BLaER1 (cell line): ENCODE data around the gene CYP4B1.

ENCODE experiments used
- H3K27ac ChIP-seq: shearing (Covaris generic); formaldehyde crosslinking; 2 replicates; pipeline ENCODE4 v1.8.1; 2022
- H3K27me3 ChIP-seq: shearing (Covaris generic); formaldehyde crosslinking; 2 replicates; pipeline ENCODE4 v1.8.1; 2022
- H3K36me3 ChIP-seq: shearing (Covaris generic); formaldehyde crosslinking; 2 replicates; pipeline ENCODE4 v1.8.1; 2022
- H3K4me1 ChIP-seq: shearing (Covaris generic); formaldehyde crosslinking; 2 replicates; pipeline ENCODE4 v1.8.1; 2022
- H3K4me2 ChIP-seq: shearing (Covaris generic); formaldehyde crosslinking; 2 replicates; pipeline ENCODE4 v1.8.1; 2022
- H3K4me3 ChIP-seq: shearing (Covaris generic); formaldehyde crosslinking; 2 replicates; pipeline ENCODE4 v1.8.1; 2022
- H3K9ac ChIP-seq: shearing (Covaris generic); formaldehyde crosslinking; 2 replicates; pipeline ENCODE4 v1.8.1; 2022
- H3K9me3 ChIP-seq: shearing (Covaris generic); formaldehyde crosslinking; 2 replicates; pipeline ENCODE4 v1.8.1; 2022
- H4K20me1 ChIP-seq: shearing (Covaris generic); formaldehyde crosslinking; 2 replicates; pipeline ENCODE4 v1.8.1; 2022
- Cebpa-rat ChIP-seq: shearing (Covaris generic); IDR thresholded peaks from 2 replicates; pipeline ENCODE4 v1.8.1; 2022

CYP4B1 gene

DNA sequence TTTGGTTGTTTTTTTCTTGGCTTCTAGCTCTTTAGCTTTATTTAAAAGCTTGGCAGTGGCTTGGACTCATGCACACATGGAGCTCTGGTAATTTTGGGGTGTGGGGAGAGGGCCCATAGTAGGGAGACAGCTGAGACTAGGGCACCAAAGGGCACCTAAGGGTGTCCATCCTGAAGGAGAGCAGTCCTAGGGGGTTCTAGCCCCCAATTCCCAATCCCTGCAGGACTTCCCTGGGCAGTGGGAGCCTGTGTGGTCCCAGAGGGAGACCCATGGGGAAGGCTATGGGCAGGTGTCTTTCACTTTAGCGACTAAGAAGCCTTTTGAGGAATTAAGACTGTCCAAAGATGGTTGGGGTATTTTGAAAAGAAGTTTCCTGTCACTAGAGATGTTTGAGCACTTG, 6.9 kb downstream of the CYP4B1 start:
- Histone ChIP-seq H3K9me3 (peaks cover 6% of the 10 kb centered on the region), H3K36me3 (no peaks in the 10 kb centered on the region), H3K27ac (no peak overlapping the region), H3K9ac (no peak overlapping the region), H3K4me3 (no peak overlapping the region), H4K20me1 (no peaks in the 10 kb centered on the region), H3K4me1 (peaks cover 15% of the 10 kb centered on the region), H3K27me3 (no peaks in the 10 kb centered on the region), H3K4me2 (no peak overlapping the region)
- TF ChIP-seq Cebpa-rat, result no peak

DNA sequence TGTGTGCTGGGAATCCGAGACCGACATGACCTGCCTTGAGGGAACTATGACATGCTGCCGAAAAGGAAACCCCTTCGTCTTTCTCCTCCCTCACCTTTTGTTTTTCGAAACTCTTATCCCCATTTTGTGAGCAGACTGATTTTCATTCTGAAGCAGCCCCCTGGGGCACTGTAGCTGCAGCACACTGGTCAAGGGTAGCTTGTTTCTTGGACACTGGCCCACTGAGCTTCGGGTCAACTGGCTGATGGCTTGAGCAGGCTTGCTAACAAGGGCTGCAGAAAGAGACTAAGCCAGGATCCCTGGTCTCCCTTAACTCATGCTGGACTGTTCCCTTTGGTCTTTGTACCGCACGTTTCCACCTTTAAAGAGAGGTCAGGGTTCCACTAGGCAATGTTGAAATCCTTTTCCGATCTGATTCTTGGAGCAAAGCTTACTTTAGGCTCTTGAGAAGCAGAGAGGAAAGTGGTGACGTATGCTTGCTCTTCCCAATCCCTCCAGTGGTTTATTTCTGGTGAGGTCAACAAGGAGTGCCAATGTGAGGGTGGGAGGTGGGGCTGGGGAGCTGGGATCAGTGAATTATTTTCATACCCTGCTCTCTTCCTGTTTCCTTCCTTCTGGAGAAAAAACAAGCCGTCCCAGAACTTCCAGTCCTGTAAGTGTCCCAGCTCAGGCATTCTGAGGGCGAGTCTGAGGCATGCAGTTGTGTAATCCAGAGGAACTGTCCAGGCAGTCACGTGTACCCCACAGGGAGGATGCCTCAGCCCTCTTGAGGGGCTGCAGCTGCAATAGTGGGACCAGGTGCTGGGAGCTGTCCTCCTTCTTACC, 7.6 kb downstream of the CYP4B1 start:
- no peaks in the 10 kb centered on the region for H4K20me1 ChIP-seq
- H3K4me1 ChIP-seq, result peaks cover 17% of the 10 kb centered on the region
- H3K36me3 ChIP-seq, result no peaks in the 10 kb centered on the region
- H3K4me3 ChIP-seq, result no peak overlapping the region
- no peaks in the 10 kb centered on the region for H3K27me3 ChIP-seq
- peak overlapping the region; percentile 43; the same call in 1 of the 2 replicates for H3K4me2 ChIP-seq
- peaks cover 6% of the 10 kb centered on the region for H3K9me3 ChIP-seq
- no peak overlapping the region for H3K27ac ChIP-seq
- 0 out of 2 replicates have a peak, but pooled peaks have one; percentile 25 for TF ChIP-seq Cebpa-rat
- no peak overlapping the region for H3K9ac ChIP-seq

DNA sequence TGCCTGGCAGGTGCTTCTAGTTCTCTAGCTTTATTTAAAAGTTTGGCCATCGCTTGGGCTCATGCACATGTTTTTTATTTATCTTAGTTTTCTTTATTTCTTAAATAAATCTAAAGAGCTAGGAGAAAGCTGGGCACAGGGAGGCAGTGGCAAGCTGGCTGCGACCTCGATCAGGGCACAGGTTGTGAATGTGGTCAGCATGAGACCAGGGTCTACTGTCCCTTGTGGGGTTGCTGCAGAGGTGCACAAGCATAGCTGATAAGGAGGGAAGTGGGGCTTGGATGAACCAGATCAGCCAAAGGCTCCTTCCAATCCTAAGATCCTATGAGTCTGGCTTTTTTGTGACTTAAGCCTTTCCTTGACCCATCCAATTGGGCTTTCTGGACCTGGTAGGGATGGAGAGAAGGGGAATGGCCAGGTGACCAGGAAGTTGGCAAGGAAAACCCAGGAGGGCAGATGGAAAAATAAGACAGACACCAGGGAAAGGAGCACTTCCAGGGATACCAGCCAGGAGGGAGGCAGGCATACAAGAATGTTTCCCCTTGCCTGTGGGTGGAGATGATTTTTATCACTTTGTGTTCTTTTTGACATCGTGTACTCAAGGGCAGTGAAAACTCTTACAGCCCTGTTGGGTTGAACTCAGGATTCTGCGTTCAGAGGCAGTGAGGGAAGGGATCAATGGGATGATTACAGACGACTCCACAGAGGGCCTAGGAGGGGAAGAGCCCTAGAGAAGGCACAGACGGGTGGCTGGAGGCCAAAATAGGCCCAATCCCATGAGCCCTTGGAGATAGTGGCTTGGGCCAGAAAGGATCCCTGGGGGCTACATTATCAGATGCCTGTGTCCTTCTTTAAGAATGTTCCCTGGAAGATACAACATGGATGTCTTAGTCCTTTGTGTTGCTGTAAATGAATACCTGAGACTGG, 8.5 kb downstream of the CYP4B1 start:
- H3K9ac ChIP-seq, result no peak overlapping the region
- peaks cover 26% of the 10 kb centered on the region for H3K4me1 ChIP-seq
- peak overlapping the region; percentile 43; the same call in 1 of the 2 replicates for H3K4me2 ChIP-seq
- no peaks in the 10 kb centered on the region for H3K36me3 ChIP-seq
- peaks cover 6% of the 10 kb centered on the region for H3K9me3 ChIP-seq
- no peak overlapping the region for H3K27ac ChIP-seq
- H4K20me1 ChIP-seq, result no peaks in the 10 kb centered on the region
- H3K4me3 ChIP-seq, result no peak overlapping the region
- no peaks in the 10 kb centered on the region for H3K27me3 ChIP-seq
- TF ChIP-seq Cebpa-rat, result no peak

DNA sequence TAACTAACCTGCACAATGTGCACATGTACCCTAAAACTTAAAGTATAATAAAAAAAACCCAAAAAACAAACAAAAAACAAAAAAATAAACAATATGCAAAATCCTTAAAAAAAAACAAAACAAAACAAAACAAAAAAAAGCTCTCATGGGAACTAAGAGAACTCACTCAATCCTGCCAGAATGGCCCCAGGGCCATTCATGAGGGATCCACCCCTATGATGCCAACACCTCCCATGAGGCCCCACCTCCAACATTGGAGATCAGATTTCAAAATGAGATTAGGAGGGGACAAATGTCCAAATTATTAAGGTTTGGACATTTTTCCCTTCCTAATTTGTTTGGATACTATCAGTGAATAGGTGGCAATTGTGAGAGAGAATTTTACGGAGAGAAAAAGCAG, 10.2 kb downstream of the CYP4B1 start:
- no peak overlapping the region for H3K4me3 ChIP-seq
- H4K20me1 ChIP-seq, result no peaks in the 10 kb centered on the region
- TF ChIP-seq Cebpa-rat, result no peak
- no peaks in the 10 kb centered on the region for H3K27me3 ChIP-seq
- no peak overlapping the region for H3K4me2 ChIP-seq
- H3K9ac ChIP-seq, result no peak overlapping the region
- H3K27ac ChIP-seq, result no peak overlapping the region
- peaks cover 35% of the 10 kb centered on the region for H3K4me1 ChIP-seq
- H3K9me3 ChIP-seq, result peaks cover 6% of the 10 kb centered on the region
- H3K36me3 ChIP-seq, result no peaks in the 10 kb centered on the region

DNA sequence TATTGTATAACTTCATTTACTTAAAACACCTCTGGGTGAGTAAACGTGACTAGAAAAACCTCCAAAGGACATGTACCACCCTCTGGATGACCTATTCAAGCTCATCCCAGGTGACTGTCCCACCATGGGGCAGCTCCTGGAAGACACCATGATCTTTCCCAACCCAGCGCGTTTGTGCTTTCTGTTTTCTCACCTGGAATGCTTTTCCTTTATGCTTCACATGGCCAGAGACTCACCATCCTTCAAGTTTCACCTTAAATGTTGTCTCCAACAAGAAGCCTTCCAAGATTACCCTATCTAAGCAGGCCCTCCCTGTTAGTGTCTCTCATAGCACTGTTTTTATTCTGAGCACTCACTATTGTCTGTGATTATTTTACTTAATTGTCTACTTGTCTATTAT, 11.1 kb downstream of the CYP4B1 start:
- Histone ChIP-seq H3K4me1 (peaks cover 35% of the 10 kb centered on the region), H3K4me3 (no peak overlapping the region), H3K9ac (no peak overlapping the region), H3K9me3 (peaks cover 6% of the 10 kb centered on the region), H4K20me1 (no peaks in the 10 kb centered on the region), H3K36me3 (no peaks in the 10 kb centered on the region), H3K27me3 (no peaks in the 10 kb centered on the region), H3K4me2 (no peak overlapping the region), H3K27ac (no peak overlapping the region)
- TF ChIP-seq Cebpa-rat, result no peak

DNA sequence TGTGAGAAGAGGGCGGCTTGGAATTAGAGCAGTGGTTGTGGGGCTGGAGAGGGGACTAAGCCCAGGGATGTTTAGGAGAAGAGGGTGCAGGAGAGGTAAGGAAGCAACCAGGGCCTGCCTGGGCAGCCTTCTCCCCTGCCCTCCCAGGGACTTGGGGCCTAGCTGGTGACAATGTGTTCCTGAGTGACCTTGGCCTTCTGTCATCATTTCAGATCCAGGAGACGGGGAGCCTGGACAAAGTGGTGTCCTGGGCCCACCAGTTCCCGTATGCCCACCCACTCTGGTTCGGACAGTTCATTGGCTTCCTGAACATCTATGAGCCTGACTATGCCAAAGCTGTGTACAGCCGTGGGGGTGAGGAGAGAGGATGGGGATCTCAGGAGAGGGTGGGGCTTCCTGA, 11.8 kb downstream of the CYP4B1 start:
- H3K27ac ChIP-seq, result no peak overlapping the region
- H3K4me3 ChIP-seq, result no peak overlapping the region
- peaks cover 6% of the 10 kb centered on the region for H3K9me3 ChIP-seq
- H3K36me3 ChIP-seq, result no peaks in the 10 kb centered on the region
- H3K27me3 ChIP-seq, result no peaks in the 10 kb centered on the region
- H3K4me1 ChIP-seq, result peaks cover 35% of the 10 kb centered on the region
- no peak for TF ChIP-seq Cebpa-rat
- H4K20me1 ChIP-seq, result no peaks in the 10 kb centered on the region
- no peak overlapping the region for H3K9ac ChIP-seq
- no peak overlapping the region for H3K4me2 ChIP-seq

DNA sequence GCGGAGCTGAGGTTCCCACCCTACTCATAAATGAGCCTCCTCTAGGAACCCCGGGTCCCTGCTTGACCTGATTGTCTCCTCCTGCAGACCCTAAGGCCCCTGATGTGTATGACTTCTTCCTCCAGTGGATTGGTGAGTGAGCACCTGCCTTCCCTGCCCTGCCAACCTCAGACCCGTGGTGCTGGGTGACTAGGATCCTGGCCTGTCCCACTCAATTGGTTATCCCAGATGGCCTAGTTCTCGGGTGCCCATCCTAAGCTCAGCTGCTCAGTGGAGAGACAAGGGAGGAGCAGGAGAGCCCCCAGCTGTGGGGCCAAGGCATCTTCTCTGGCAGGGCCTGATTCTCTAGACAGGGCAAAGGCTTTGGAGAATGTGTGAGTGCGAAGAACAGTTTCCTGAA, 12.2 kb downstream of the CYP4B1 start:
- Histone ChIP-seq H3K9me3 (peaks cover 6% of the 10 kb centered on the region), H3K36me3 (no peaks in the 10 kb centered on the region), H3K4me3 (no peak overlapping the region), H3K9ac (no peak overlapping the region), H3K4me2 (no peak overlapping the region), H3K27me3 (no peaks in the 10 kb centered on the region), H3K27ac (no peak overlapping the region), H4K20me1 (no peaks in the 10 kb centered on the region), H3K4me1 (peaks cover 33% of the 10 kb centered on the region)
- TF ChIP-seq Cebpa-rat, result no peak

DNA sequence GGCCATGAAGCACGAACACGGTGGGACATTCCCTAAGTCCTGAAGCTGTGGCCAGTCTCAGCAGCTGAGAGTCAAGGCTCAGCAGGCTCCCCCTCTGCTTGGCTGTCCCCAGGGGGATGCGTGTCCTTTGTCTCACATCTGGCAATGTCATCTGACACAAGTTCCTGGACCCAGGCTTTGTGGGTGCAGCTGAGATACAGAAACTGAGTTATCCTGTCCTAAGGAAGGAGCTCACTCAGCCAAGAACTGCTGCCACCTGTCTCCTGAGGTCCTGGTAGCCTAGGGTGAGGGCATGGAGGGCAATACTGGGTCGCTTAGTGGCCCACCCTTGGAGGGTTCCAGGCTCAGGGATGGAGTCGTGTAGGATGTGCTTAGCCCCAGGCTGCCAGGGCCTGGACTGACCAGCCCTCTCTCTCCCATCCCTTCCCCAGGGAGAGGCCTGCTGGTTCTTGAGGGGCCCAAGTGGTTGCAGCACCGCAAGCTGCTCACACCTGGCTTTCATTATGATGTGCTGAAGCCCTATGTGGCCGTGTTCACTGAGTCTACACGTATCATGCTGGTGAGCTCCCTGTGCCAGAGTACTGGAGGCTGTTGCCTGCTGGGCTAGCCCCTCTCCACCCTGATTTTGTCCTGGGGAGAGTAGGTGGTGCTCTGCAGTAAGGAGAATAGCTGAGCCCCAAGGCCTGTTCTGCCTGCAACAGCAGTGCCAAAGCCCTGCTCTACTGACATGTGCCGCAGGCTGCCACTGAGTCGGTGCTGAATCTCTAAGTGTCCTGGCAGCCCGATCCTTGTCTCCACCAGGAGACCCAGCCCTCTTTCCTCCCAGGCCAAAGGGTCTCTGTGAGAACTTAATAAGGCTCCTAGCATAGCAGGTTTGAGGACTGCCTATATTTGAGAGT, 13.5 kb downstream of the CYP4B1 start:
- Histone ChIP-seq H3K4me3 (no peak overlapping the region), H3K27ac (peak overlapping the region; percentile 59), H3K27me3 (no peaks in the 10 kb centered on the region), H3K4me2 (peak overlapping the region; percentile 64), H4K20me1 (no peaks in the 10 kb centered on the region), H3K36me3 (no peaks in the 10 kb centered on the region), H3K9me3 (peaks cover 6% of the 10 kb centered on the region), H3K4me1 (peaks cover 21% of the 10 kb centered on the region), H3K9ac (no peak overlapping the region)
- TF ChIP-seq Cebpa-rat, result no peak

DNA sequence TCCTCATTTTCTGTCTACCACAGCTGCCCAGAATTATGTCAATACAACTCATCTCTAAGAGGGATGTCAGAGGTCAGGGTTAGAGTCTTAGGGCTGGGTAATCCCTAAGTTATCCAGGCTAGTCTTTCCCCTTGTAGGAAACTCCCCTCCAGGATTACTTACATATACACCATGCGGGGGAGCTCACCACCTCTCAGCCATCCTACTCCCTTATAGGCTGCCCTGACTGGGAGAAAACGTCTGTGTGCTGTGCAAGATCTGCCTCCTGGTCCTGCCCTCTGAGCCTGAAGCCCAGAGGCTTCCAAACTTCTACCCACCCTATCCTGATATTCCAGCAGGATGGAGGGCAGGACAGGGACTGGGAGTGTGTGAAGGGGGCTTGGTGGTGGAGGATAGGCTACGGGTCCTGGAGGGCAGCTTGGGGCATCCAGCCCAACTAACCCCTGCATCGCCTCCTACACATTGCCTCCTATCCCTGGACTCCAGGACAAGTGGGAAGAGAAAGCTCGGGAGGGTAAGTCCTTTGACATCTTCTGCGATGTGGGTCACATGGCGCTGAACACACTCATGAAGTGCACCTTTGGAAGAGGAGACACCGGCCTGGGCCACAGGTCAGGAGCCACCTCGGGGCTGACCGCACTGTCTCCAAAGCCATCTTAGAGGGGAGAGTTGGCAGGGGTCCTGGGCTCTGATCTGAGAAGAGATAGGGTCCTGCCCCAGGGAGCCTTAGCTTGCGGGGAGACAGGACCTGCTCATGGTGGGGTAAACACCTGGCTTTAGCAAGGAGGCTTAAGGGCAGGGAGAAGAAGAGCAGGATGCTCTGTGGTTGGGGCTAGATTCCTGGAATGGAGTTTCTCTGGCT, 14.4 kb downstream of the CYP4B1 start:
- Histone ChIP-seq H3K9me3 (peaks cover 6% of the 10 kb centered on the region), H3K4me1 (peaks cover 20% of the 10 kb centered on the region), H3K27ac (peak overlapping the region; percentile 59; the same call in 1 of the 2 replicates), H3K4me2 (peak overlapping the region; percentile 64; the same call in 1 of the 2 replicates), H4K20me1 (no peaks in the 10 kb centered on the region), H3K27me3 (no peaks in the 10 kb centered on the region), H3K4me3 (no peak overlapping the region), H3K9ac (no peak overlapping the region), H3K36me3 (no peaks in the 10 kb centered on the region)
- no peak for TF ChIP-seq Cebpa-rat
